Measurements from ENCODE around the gene KHDC4. TPM values are rescaled to one million over a fixed set of nuclear protein-coding genes. Genes with fewer than 3 reads are reported as not detected.

Gene KHDC4
- total and polyA plus RNA-seq, 2 donors (not counting 3 experiments of a cell fraction or from before 2014, with no cell fraction given) = 47.9 to 54.1 TPM

DNA sequence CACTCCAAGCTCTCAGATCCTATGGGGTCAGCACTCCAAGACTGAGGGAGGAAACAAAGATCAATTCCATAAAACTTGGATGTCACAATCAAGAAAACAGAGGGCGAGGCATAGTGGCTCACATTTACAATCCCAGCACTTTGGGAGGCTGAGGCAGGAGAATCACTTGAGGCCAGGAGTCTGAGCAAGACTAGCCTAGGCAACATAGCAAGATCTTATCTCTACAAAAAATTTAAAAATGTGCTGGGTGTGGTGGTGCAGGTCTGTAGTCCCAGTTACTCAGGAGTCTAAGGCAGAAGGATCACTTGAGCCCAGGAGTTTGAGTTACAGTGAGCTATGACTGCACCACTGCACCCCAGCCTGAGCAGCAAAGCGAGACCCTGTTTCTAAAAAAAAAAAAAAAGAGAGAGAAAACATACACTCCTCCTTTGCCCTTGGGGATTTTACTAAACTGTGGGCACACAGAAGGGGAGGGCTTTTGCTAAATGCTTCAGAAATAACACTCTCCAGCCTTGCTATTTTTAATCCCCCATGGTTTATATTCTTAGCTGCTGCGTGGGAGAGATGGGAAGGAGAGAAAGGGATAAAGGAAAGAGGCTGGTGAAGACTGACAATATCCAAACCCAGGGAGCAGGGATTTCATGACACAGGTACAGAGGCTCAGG, 26.0 kb upstream of the KHDC4 start:
- Histone ChIP-seq H2AFZ (ENCODE audit: low read depth, low read length) (no peak overlapping the region), H3K9me1 (replicated peaks; ENCODE audit: control insufficient read depth, extremely low read depth, insufficient read depth, low read length) (no peaks in the 10 kb centered on the region), H3K4me1 (ENCODE audit: control insufficient read depth, extremely low read depth, insufficient read depth, low read length) (peaks cover 16% of the 10 kb centered on the region), H3K9ac (replicated peaks; ENCODE audit: extremely low read depth, insufficient read depth, low read length) (no peak overlapping the region), H3K9me3 (replicated peaks; ENCODE audit: control insufficient read depth, insufficient read depth, low read length) (no peaks in the 10 kb centered on the region), H4K20me1 (replicated peaks; ENCODE audit: control insufficient read depth, extremely low read depth, insufficient read depth, low read length) (no peaks in the 10 kb centered on the region), H3K27ac (ENCODE audit: insufficient read depth, low read depth, low read length) (peak overlapping the region; percentile 14), H3K36me3 (ENCODE audit: control insufficient read depth in 2 of 2, extremely low read depth in 1 of 2, insufficient read depth in 2 of 2, low read length in 2 of 2) (peaks cover 33 to 52% of the 10 kb centered on the region in 2 experiments), H3K4me3 (replicated peaks in 1 of 3; ENCODE audit: insufficient read depth in 1 of 3, low read depth in 1 of 3, low read length in 3 of 3) (no peak overlapping the region), H3K27me3 (ENCODE audit: control insufficient read depth in 2 of 2, insufficient read depth in 2 of 2, low read length in 2 of 2) (no peaks in the 10 kb centered on the region), H3K4me2 (ENCODE audit: insufficient read depth, low read length) (no peak overlapping the region), H3K79me2 (ENCODE audit: control insufficient read depth, insufficient read depth, low read length) (peaks cover 19% of the 10 kb centered on the region)
- BruUV-seq (replicated peaks) = no TSS peak
- ChIA-PET CTCF (interaction anchor here (1.3 to 4.6 kb wide), 5 partner anchors 11 to 30 kb away, joined by 3 to 138 read pairs (median 20); partner anchors contain the start of gene ARHGEF2), POLR2A (interaction anchor here (0.7 kb wide), 1 partner anchor 126 kb away, joined by 6 read pairs; no protein-coding TSS in a partner anchor)
- DNase-seq (ENCODE audit: low read depth, low spot score) (no peak), FAIRE-seq (no peak)
- no peak for TF ChIP-seq EZH2 (IDR thresholded peaks at IDR 0.05; ENCODE audit: borderline replicate concordance, low read depth, low read length, severe bottlenecking)
- no peak for TF ChIP-seq FOS (IDR thresholded peaks at IDR 0.05; ENCODE audit: borderline replicate concordance, insufficient read depth, low read length)
- TF ChIP-seq, protein P1, sequence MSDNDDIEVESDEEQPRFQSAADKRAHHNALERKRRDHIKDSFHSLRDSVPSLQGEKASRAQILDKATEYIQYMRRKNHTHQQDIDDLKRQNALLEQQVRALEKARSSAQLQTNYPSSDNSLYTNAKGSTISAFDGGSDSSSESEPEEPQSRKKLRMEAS (IDR thresholded peaks at IDR 0.05; ENCODE audit: insufficient read depth, insufficient read length) = no peak
- no peak for TF ChIP-seq GATA2 (IDR thresholded peaks at IDR 0.05; ENCODE audit: insufficient read depth, insufficient read length, low read depth, low read length)
- TF ChIP-seq JUN (IDR thresholded peaks at IDR 0.05; ENCODE audit: borderline replicate concordance, insufficient read depth, insufficient read length, low read depth) = no peak
- TF ChIP-seq CTCF (IDR thresholded peaks at IDR 0.05; ENCODE audit: extremely low read depth in 1 of 2, insufficient read depth in 1 of 2, low read depth in 1 of 2, low read length in 2 of 2) = no peak
- no peak for TF ChIP-seq MYC (IDR thresholded peaks at IDR 0.05; ENCODE audit: low read depth, low read length)
- intact Hi-C loops (cut with micrococcal nuclease) = loop anchor here (10.0 kb wide), 1 partner anchor 175 kb away; no protein-coding TSS in a partner anchor
- dilution Hi-C loops (cut with MboI; ENCODE audit: extremely low pct_ligation_motif_present, low sequenced_read_pairs) = no loop called here

Measured in endothelial cell of umbilical vein (primary cell).